NCI-H1105 (cell line): ENCODE data around the gene STIMATE.

Source experiments
- DNase-seq: peaks from one replicate; lab custom pipeline; 2025; lab: John Stamatoyannopoulos, UW

The STIMATE gene

GRCh38 chr3:52817221-52817620 lies 80.1 kb downstream of the STIMATE start:
- DNase-seq: no peak

DNA sequence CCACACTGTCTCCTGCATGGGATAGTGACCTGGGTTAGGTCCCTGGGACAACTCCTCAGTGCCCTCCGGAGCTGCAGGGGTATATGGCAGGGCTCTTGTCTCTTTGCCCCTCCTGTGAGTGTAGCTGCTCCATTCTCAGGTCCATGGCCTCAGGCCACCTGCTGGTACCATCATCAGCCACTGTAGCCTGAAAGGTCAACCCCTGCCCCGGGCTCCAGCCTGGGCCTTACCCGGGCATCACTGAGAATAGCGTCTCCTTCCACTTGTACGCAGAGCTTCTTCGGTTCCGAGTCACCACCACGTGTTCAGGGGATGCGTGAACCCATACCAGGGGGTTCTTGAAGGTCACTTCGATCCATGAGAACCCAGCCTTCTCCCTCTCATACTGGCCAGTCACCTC lies 80.7 kb downstream of the STIMATE start:
- no peak for DNase-seq

GRCh38 chr3:52816199-52816598 lies 81.1 kb downstream of the STIMATE start:
- DNase-seq: no peak

DNA sequence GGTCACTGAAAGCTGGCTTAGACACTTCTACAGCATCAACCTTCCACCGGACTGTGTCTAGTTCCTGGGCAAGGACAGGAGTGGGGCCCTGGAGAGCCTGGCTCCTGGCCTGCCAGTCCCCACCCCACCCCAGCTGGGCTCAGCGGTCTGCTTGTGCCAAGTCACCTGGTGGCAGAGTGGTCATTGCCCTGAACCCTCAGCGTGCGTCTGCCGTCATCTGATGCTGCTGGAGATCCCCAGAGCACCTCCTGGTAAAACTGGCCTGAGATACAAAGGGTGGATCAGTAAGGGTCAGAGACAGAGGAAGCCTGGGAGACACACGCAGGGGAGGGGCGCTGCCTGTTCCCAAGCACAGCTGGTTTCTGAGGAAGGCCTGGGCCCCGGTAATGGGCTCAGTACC lies 83.5 kb downstream of the STIMATE start:
- DNase-seq: no peak

DNA sequence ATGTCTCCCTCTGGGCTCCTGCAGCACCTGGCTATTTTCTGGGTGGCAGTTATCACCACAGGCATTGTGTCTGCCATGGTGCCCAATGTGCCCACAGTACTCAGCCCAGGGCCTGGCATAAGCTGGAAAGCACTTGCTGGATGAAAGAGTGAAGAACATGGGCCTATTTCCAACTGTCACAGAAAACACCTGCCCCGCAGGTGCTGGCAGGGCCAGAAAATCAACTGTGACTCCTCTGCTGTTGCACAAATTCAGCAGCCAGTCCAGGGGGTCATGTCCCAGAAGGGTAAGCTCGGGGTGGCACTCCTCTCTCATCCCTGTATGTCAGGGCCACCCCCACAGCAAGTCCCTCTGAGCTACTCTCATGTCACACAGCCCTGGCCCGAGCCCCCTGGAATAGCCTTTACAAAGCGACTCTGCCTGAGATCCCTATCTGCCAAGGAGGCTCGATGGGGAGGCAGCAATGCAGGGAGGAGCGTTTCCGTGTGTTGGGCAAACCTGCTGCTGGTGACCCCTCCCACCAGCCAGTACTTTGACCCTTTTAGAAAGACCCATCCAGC lies 85.8 kb downstream of the STIMATE start:
- no peak for DNase-seq

DNA sequence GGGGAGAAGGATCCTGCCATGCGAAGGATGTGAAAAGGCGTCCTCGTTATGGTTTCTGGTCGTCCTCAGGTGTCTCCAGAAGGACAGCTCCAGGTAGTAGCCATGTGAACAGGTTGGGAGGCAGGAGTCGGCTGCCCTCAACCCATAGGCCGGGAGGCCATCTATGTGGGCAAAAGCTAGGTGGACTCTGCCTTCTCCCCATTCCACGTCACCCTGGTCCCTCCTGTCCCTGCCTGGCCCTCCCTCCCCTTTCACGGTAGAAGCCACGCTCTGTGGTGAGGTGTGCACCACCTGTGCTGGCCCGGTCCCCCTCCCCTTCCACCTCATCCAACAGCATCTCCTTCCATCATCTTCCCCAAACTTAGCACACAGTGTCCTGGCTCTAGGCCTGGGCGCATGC lies 86.4 kb downstream of the STIMATE start:
- no peak for DNase-seq

DNA sequence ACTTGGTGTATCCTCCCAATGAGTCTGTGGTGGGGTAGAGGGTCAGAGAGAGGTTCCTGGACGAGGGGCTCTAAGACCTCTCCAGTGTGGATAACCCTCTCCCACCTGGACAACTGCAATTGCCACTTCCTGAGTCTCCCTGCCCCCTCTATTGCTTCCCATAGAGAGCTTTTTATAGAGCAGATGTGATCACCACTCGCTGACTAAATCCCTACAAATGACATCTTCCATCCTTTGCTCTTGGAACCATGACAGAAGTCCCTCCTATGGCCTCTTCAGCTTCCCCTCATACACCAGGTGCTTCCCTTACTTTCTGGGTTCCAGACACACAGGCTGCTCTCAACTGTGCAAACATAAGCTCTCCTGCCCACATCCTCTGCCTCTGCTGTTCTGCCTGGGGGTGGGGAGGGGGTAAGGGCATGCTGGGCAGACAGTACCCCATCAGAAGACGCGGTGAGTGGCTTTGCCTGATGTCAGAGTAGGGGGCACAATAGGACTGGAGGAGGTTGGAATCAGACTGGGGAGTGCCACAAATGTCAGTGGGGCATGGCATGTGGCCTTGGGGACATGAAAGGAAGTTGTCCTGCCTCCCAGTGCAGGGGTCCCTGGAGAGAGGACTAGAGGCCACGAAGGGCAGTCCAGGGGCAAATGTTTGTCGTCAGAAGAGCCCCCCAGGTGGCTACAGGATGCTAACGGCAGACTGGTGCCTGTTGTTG lies 87.5 kb downstream of the STIMATE start:
- no peak for DNase-seq

GRCh38 chr3:52809149-52809548 lies 88.2 kb downstream of the STIMATE start:
- DNase-seq: no peak

- DNase-seq: no peak
These were observed 91.9 kb downstream of the STIMATE start for GRCh38 chr3:52805270-52806039.

- DNase-seq: no peak
These were observed 95.5 kb downstream of the STIMATE start for GRCh38 chr3:52801839-52802238.

DNA sequence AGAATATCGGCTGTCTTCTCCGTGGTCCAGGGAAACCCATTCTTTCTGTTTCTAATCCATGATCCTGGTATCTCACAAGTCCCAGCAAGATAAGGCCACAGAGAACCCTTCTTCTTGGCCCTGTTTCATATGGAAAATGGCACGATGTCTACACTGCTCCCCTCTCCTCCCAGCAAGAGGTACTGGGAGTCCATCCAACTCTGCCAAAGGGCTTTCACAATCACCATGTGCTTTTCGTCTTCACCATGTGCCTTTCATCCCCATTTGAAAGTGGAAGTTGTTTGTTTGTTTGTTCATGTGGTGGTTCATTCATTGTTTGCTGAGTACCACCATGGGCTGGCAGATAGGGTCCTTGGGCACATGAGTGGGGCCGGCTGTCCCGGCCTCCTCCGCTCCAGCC lies 97.3 kb downstream of the STIMATE start:
- no peak for DNase-seq

GRCh38 chr3:52798978-52799476 lies 98.3 kb downstream of the STIMATE start:
- no peak for DNase-seq

DNA sequence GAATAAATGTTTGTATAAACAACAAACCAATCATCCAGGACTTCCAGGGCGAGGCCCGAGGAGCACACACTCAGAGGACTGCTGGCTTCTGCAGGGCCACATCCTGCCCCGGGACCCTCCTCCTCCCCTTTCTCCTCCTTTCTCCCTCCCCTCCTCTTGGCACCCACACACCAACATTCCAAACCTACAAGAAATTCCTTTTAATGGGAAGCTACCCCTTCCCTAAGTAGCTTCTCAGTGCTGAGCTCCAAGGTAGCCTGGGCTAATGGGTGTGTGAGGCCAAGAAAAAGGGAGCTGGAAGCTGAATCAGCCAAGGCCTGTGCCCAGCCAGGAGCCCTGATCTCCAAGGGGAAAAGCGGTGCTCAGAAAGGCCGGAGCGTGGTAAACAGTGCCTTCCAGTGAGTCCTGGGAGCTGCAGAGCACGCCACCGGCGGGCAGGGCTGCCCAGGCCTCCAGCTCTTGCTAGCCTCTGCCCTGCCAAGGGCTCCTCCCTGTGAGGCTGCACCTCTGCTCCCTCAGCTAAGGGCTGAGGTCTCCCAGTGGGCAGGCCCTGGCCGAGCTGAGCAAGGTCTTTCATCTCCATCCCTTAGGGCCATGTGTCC lies 98.9 kb downstream of the STIMATE start:
- no peak for DNase-seq

- no peak for DNase-seq
These were observed 100.9 kb downstream of the STIMATE start for GRCh38 chr3:52796411-52796810.

DNA sequence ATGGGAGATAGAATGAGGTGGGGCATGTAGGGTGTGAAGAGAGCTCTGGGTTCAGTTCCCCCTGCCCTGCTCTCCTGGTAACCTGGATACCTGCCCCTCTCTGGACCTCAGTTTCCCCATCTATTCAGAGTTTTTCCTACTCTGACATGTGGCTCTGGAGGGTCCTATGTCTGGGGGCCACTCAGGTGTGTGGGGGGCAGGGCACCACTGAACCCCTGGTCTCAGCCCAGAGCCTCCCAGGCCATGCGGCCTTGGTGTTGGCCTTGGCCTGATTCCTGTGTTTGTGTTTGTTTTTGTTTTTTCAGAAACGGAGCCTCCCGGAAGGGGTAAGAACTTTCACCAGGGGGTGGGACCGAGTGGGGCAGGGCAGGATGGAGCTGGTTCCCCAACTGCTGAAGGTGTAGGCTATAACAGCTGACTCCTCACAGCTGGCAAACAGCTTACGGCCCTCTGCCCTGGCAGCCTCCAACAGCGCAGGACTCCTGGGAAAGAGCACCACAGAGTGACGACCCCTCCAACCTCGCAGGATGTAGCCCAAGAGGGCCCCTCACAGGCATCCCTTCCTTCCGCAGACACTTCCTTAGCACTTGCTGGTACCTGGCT lies 101.9 kb downstream of the STIMATE start:
- DNase-seq: no peak

DNA sequence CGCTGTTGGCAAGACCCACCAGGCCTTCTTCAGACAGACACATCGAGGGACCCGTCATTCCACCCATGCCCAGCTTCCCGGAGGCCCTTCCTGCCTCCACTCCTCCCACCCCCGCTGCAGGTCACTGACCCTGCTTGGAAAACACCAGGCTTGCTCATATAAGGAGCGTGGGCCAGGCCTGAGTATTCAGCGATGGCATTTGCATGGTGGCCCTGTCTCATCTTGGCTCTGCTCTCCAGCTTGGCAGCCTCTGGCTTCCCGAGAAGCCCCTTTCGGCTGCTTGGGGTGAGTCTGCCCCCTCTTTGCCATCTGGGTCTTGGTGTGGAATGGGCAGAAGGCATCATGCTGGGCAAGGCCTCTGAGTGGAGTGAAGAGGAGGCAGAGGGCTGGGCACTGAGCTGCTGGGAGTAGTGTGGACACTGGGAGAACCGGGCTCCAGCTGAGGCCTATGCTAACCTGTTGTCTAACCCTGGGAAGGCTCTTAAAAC lies 102.7 kb downstream of the STIMATE start, which contains the start of gene ITIH3:
Gene ITIH3, plus strand, starts transcription at position 185 of the 488 bp plus-strand sequence. Its CDS starts 8 bp downstream, at position 193.
- DNase-seq: no peak

DNA sequence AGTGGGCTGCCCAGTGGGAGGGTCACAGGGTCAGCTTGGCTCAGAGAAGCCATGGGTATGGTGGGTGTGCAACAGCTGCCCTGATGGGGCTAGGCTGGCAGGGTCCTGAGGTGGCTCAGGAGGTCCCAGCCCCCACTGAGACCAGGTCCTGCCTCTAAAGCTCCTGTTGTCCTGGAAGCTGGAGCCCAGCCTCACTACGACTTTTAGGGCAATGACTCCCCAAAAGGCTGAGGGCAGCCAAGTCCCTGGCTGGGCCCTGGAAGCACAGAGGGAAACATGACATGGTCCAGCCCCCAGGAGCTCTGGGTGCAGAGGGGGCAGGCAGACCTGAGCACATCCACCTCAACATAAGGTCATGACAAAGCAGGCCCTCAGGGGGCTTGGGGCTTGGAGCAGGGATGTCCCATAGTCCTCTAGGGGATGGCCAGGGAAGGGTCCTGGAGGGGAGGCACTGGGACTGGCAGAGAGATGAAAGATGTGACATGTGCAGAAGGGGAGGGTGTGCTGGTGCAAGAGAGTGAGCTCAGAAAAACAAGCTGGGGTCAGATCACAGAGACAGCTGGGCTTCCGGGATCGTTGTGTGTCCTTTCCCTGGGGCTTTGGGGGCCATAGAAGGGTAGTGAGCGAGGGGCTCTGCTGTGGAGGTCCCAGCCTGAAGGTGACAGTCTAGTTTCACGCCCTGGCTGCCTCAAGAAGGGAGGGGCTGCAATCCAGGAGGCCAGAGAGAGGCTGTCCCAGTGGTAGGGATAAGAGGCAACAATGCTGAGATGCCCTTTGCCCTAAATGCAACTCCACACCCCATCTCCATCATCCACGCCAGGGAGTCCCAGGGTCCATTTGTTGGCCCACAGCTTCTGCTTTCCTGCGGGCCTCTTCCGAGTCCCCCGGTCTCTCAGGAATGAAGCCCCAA lies 103.4 kb downstream of the STIMATE start:
- no peak for DNase-seq

DNA sequence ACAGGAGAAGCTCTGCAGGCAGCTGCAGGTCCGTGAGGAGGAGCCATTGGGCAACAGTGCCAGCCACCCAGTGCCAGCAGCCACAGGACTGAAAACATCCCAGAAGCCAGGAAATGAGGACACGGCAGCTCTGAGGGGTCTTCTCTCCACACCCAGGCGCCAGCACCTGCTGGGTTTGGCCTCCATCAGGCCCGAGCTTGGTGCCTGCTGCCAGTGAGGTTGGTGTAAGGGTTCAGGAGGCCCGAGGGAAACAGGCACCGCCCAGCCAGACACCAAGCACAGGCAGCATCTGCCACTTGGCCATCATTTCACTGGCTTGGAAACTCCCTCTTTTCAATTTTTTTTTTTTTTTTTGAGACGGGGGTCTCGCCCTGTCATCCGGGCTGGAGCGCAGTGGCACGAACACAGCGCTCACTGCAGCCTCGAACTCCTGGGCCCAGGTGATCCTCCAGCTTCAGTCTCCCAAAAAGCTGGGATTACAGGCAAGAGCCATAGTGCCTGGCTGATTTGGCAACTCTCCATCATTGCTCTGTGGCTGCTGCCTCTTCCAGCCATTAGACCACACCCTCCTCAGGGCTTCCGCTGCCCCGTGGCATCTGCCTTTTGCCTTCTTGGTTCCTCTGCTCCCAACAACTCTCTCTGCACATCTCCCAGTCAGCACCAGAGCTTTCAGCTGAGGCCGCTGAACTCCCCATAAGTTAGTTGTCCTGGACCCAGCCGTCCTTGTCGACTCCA lies 104.2 kb downstream of the STIMATE start:
- no peak for DNase-seq

DNA sequence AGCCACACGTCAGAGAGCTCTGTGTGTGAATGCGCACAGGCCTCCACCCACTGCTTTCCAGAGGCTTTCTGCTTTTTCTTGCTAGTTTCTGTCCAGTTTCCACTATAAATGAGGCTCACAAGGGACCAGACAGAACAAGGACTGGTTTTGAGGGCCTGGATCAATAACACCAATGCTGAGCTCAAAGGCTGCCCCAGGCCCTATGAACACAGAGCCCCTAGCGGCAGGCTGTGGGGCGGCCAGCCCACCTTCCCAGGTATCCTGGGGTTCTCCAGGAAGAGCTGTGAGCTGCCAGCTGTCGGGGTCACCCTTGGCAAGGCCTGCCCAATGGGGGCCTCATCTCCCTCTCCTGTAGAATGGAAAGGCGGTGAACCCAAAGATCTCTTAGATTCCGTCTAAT lies 104.9 kb downstream of the STIMATE start:
- DNase-seq: no peak

- DNase-seq: no peak
These were observed 105.4 kb downstream of the STIMATE start for GRCh38 chr3:52791928-52792327.
